Measurements from ENCODE around the gene HSP90AA1. TPM values are rescaled to one million over a fixed set of nuclear protein-coding genes. Genes with fewer than 3 reads are reported as not detected.
"Not testable (repeated sequence)": the region's sequence is repeated elsewhere in the genome, so short reads cannot be mapped to it uniquely, and the experiment has no call there.

HSP90AA1 gene
- total and polyA plus RNA-seq, 10 donors = 98.3 to 395 (median 209) TPM

DNA sequence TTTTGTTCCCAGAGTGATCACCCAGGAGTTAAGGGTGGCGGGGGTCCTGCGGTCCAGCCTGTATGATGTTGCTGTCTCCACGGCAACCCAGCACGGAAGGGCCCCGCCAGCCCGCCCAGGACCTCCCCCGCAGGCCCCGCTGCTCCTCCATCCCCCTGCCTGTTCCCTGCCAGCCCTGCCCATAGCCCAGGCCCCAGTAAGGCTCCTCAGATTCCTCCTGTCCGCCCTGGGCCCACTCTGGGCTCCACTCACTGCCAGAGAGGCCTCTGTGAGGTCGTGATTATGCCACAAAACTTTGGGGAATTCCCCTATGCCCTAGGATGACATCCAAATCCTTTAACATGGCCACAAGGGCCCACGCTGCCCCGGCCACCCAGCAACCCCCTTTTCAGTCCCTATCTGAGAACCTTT lies 20.8 kb downstream of the HSP90AA1 start:
- WGBS, 5 donors = 86 to 90% (median 90%) methylated on average over 10 to 12 of the region's 12 CpGs
- TF ChIP-seq, protein P1, sequence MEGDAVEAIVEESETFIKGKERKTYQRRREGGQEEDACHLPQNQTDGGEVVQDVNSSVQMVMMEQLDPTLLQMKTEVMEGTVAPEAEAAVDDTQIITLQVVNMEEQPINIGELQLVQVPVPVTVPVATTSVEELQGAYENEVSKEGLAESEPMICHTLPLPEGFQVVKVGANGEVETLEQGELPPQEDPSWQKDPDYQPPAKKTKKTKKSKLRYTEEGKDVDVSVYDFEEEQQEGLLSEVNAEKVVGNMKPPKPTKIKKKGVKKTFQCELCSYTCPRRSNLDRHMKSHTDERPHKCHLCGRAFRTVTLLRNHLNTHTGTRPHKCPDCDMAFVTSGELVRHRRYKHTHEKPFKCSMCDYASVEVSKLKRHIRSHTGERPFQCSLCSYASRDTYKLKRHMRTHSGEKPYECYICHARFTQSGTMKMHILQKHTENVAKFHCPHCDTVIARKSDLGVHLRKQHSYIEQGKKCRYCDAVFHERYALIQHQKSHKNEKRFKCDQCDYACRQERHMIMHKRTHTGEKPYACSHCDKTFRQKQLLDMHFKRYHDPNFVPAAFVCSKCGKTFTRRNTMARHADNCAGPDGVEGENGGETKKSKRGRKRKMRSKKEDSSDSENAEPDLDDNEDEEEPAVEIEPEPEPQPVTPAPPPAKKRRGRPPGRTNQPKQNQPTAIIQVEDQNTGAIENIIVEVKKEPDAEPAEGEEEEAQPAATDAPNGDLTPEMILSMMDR (IDR thresholded peaks at IDR 0.05 in 8 of 11, conservative IDR thresholded peaks at IDR 0.05 in 3 of 11) = no peak
- TF ChIP-seq POLR2AphosphoS5 (IDR thresholded peaks at IDR 0.05) (no peak), POLR2A (IDR thresholded peaks at IDR 0.05) (no peak)

DNA sequence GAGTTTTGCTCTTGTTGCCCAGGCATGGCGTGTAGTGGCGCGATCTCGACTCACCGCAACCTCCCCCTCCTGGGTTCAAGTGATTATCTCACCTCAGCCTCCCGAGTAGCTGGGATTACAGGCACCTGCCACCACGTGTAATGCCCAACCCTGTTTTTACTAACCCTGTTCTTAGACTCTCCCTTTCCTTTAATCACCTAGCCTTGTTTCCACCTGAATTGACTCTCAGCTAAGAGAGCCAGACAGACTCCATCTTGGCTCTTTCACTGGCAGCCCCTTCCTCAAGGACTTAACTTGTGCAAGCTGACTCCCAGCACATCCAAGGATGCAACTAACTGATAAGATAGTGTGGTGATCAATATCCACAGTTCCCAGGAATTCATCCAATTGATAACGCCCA lies 22.3 kb downstream of the HSP90AA1 start:
- 87 to 93% (median 89%) methylated on average over 8 of the region's 8 CpGs for WGBS, 5 donors
- peak; percentile 42 for DNase-seq
- not testable (repeated sequence) for H3K36me3 ChIP-seq

More for the DNA sequence above, 20.8 kb downstream of the HSP90AA1 start:
- H3K4me3 ChIP-seq = no peak overlapping the region
- intact Hi-C loops (cut with DNase I; ENCODE audit: low total_unique reads) = no loop called here
- H3K27ac ChIP-seq = no peak overlapping the region
- H3K4me1 ChIP-seq = peaks cover 0 to 16% (median 10%) of the 10 kb centered on the region in 6 donors
- no peaks in the 10 kb centered on the region for H3K27me3 ChIP-seq (replicated peaks in 1 of 7)
- DNase-seq = peak; percentile 53
- peaks cover 0 to 2% (median 0%) of the 10 kb centered on the region in 8 donors for H3K9me3 ChIP-seq
- no peaks in the 10 kb centered on the region for H3K36me3 ChIP-seq

DNA sequence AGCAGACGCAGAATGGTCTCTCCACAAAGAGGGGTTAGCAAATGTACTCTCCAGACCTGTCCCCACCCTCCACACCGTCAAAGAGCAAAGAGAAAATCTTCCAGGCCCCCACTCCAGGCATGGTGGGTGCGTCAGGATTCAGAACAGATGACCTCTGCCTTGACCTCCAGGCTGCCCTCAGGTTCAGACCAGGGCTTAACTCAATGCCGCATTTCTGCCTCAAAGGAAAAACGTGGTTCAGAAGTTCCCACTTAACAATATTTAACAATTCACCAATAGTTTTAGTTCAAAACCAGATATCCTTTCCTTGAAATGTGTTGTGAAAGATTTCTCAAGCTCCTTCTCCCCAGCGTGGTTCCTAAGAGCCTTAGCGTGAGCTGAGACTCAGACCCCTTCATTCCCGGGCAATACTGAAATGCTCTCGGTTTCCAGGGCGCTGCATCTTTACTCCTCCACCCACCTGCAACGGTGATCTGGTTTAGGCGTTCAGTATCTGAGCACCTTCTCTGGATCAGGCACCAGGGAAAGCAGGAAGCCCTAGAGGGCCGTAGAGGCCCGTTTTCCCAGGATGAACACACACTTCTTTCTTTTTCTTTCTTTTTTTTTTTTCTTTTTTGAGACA lies 22.9 kb downstream of the HSP90AA1 start:
- Histone ChIP-seq H3K27me3 (replicated peaks in 1 of 7) (no peaks in the 10 kb centered on the region), H3K36me3 (no peaks in the 10 kb centered on the region), H3K9me3 (peaks cover 0 to 2% (median 0%) of the 10 kb centered on the region in 8 donors), H3K4me3 (no peak overlapping the region), H3K27ac (peak overlapping the region in 2 of 8 donors; percentile 2 to 20), H3K4me1 (peaks cover 0 to 22% (median 15%) of the 10 kb centered on the region in 6 donors)
- TF ChIP-seq POLR2A (IDR thresholded peaks at IDR 0.05) (no peak), POLR2AphosphoS5 (IDR thresholded peaks at IDR 0.05) (no peak)
- TF ChIP-seq, protein P1 (IDR thresholded peaks at IDR 0.05 in 8 of 11, conservative IDR thresholded peaks at IDR 0.05 in 3 of 11) = no peak
- intact Hi-C loops (cut with DNase I; ENCODE audit: low total_unique reads) = no loop called here
- 77 to 85% (median 81%) methylated on average over 14 of the region's 14 CpGs for WGBS, 5 donors
- peak; percentile 33 for DNase-seq

More for the DNA sequence above, 22.3 kb downstream of the HSP90AA1 start:
- H3K27ac ChIP-seq; H3K27me3 ChIP-seq (replicated peaks in 1 of 7); intact Hi-C loops (cut with DNase I; ENCODE audit: low total_unique reads); H3K9me3 ChIP-seq; H3K4me3 ChIP-seq: not testable (repeated sequence)
- peaks cover 0 to 22% (median 15%) of the 10 kb centered on the region in 6 donors for H3K4me1 ChIP-seq

DNA sequence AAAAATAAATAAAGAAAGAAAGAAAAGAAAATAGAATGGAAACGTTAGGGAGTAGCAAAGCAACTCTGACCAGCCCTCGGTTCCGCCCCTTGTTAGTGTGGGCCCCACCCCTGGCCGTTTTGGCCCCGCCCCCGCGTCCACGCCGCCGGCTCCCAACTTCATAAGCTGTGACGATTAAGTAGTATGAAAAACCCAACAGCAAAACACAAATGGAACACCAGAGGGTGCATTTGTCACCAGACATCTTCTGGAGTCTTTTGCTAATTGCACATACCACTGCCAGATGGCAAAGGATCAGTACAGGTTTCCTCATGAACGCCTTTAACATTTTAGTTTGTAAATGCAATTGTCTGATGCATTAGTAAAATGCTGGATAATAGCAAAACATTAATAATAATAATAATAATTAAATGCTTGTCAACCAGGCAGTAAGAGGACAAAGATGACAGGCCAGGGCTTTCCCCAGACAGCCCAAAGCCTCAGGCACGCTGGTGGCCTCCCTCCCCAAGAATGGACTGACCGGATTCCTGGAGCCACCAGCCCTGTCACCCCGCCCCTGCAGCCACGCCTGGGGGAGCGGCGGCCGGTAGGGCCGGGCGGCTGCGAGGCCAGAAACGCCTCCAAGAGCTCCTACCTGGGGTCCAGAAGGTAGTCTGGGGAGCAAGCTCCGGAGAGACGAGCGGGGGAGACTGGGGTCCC lies 23.6 kb downstream of the HSP90AA1 start:
- Histone ChIP-seq H3K27ac (peak overlapping the region in 3 of 8 donors; percentile 2 to 26 (median 20)), H3K4me3 (no peak overlapping the region), H3K36me3 (no peaks in the 10 kb centered on the region), H3K4me1 (peaks cover 0 to 23% (median 15%) of the 10 kb centered on the region in 6 donors), H3K27me3 (replicated peaks in 1 of 7) (no peaks in the 10 kb centered on the region), H3K9me3 (peaks cover 0 to under 1% (median 0%) of the 10 kb centered on the region in 8 donors)
- TF ChIP-seq POLR2AphosphoS5 (IDR thresholded peaks at IDR 0.05) = peak in 2 of 3 donors; percentile 34 to 44
- no peak for TF ChIP-seq POLR2A (IDR thresholded peaks at IDR 0.05)
- TF ChIP-seq, protein P1 (IDR thresholded peaks at IDR 0.05 in 8 of 11, conservative IDR thresholded peaks at IDR 0.05 in 3 of 11) = peak in 9 of 11 experiments; percentile 16 to 65 (median 56)
- peak; percentile 92 for DNase-seq
- 19 to 42% (median 37%) methylated on average over 23 to 26 of the region's 26 CpGs for WGBS, 5 donors
- intact Hi-C loops (cut with DNase I; ENCODE audit: low total_unique reads) = no loop called here

Data from spleen (tissue), 11 donors.